Smooth muscle cell (in vitro differentiated cells): ENCODE measurements around the gene FAR2. TPM values are rescaled to one million over a fixed set of nuclear protein-coding genes. Genes with fewer than 3 reads are reported as not detected.

ENCODE experiments used
- DNase-seq: peaks from one replicate; lab custom pipeline; 2025; ENCODE audit not compliant: unreplicated experiment; lab: John Stamatoyannopoulos, UW
- H2AFZ ChIP-seq: fragments of 200-600 bp; sonication (generic); 2 replicates; pipeline ENCODE4 v1.6.0; 2016; ENCODE audit warnings: antibody characterized with exemption, low read depth, mild to moderate bottlenecking
- H3F3A ChIP-seq: fragments of 200-600 bp; sonication (generic); 2 replicates; pipeline ENCODE4 v1.6.0; 2017; ENCODE audit warnings: antibody characterized with exemption, low read depth
- H3K27ac ChIP-seq: fragments of 200-600 bp; sonication (generic); 2 replicates; pipeline ENCODE4 v1.5.1; 2016; ENCODE audit warnings: low read depth, mild to moderate bottlenecking
- H3K27me3 ChIP-seq: fragments of 200-600 bp; sonication (generic); 2 replicates; pipeline ENCODE4 v1.6.1; 2016; ENCODE audit warnings: low read depth, mild to moderate bottlenecking
- H3K36me3 ChIP-seq: fragments of 200-600 bp; sonication (generic); 2 replicates; pipeline ENCODE4 v1.5.1; 2016; ENCODE audit warnings: low read depth
- H3K4me1 ChIP-seq: fragments of 200-600 bp; sonication (generic); 2 replicates; pipeline ENCODE4 v1.5.1; 2016; ENCODE audit warnings: low read depth
- H3K4me2 ChIP-seq: fragments of 200-600 bp; sonication (generic); 2 replicates; pipeline ENCODE4 v1.6.0; 2016; ENCODE audit warnings: mild to moderate bottlenecking
- H3K4me3 ChIP-seq: fragments of 200-600 bp; sonication (generic); 2 replicates; pipeline ENCODE4 v1.5.1; 2016; ENCODE audit warnings: mild to moderate bottlenecking
- H3K79me2 ChIP-seq: fragments of 200-600 bp; sonication (generic); 2 replicates; pipeline ENCODE4 v1.6.0; 2016; ENCODE audit warnings: low read depth, mild to moderate bottlenecking
- H3K9ac ChIP-seq: fragments of 200-600 bp; sonication (generic); 2 replicates; pipeline ENCODE4 v1.6.0; 2016; ENCODE audit warnings: low read depth
- H3K9me3 ChIP-seq: fragments of 200-600 bp; sonication (generic); replicated peaks from 2 replicates; pipeline ENCODE4 v1.5.1; 2016; ENCODE audit warnings: low read depth
- H4K20me1 ChIP-seq: fragments of 200-600 bp; sonication (generic); 2 replicates; pipeline ENCODE4 v1.6.0; 2016; ENCODE audit warnings: low read depth
- WGBS: methylation state at CpG from one replicate; pipeline ENCODE4 v1.1.7; 2016; ENCODE audit warnings: low lambda C conversion rate; 5-methylcytosine and 5-hydroxymethylcytosine counted together
- polyA plus RNA-seq: library from polyadenylated mRNA; unstranded; fragments of >200 nt; fragmentation: Nextera tagmentation; extraction: Ambion mirVana; gene quantifications from 2 replicates; pipeline ENCODE4 v1.2.1, GENCODE V29; 2016
- total RNA-seq: library from RNA; depleted of rRNA; stranded (reverse); fragments of >200 nt; gene quantifications from 2 replicates; pipeline ENCODE4 v1.2.3, GENCODE V29; 2014
- TF ChIP-seq, protein P1 (sequence below): fragments of 200-600 bp; sonication (generic); IDR thresholded peaks from 2 replicates; pipeline ENCODE4 v1.5.1; 2017; ENCODE audit warnings: borderline replicate concordance, mild to moderate bottlenecking, antibody characterized with exemption; ENCODE audit not compliant: insufficient read depth, poor library complexity, severe bottlenecking

The FAR2 gene
- total and polyA plus RNA-seq, 2 experiments from 2014 or later: 1.5 to 8.5 TPM

DNA sequence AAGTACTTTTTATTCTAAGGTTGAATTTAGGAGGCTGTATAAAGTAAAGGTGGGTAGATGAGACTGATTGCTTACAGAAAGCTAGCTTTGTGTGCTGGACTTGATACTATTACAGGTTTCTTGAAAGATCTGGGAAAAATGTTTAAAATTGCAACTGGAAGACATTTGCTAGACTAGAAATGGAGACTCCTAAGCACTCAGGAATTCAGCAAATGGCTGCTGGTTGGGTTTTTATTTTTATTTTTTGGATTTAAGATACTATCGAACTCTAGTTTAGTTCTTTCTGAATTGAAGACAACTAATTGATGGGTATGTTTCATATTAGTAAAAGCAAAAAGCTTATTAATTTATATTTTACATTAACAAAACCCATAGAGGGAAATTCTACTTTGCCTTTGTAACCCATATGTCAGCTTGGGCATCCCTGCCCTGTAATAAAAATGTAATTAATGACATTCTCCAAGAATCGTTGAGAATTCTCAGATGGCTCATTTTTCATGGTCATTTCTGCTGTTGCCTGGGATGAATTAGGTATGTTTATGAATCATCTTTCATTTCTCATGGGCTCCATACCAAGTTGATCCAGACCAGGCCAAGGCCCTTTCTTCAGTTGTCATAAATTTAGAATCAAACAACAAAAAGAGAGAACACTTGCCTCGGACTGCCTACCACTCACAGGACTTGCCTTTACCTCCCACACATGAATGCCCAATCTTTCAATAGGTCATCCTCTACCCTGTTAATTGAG is 129.8 kb downstream of the FAR2 start:
- H3K4me2 ChIP-seq: no peak overlapping the region
- no peaks in the 10 kb centered on the region for H3K9me3 ChIP-seq
- no peak overlapping the region for H3K9ac ChIP-seq
- H3K27ac ChIP-seq: peak overlapping the region; percentile 29
- H3K79me2 ChIP-seq: no peaks in the 10 kb centered on the region
- no peak overlapping the region for H2AFZ ChIP-seq
- no peak for DNase-seq
- H3K4me1 ChIP-seq: no peaks in the 10 kb centered on the region
- TF ChIP-seq, protein P1, sequence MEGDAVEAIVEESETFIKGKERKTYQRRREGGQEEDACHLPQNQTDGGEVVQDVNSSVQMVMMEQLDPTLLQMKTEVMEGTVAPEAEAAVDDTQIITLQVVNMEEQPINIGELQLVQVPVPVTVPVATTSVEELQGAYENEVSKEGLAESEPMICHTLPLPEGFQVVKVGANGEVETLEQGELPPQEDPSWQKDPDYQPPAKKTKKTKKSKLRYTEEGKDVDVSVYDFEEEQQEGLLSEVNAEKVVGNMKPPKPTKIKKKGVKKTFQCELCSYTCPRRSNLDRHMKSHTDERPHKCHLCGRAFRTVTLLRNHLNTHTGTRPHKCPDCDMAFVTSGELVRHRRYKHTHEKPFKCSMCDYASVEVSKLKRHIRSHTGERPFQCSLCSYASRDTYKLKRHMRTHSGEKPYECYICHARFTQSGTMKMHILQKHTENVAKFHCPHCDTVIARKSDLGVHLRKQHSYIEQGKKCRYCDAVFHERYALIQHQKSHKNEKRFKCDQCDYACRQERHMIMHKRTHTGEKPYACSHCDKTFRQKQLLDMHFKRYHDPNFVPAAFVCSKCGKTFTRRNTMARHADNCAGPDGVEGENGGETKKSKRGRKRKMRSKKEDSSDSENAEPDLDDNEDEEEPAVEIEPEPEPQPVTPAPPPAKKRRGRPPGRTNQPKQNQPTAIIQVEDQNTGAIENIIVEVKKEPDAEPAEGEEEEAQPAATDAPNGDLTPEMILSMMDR: no peak
- no peaks in the 10 kb centered on the region for H3K36me3 ChIP-seq
- H3F3A ChIP-seq: peaks cover 9% of the 10 kb centered on the region
- no peaks in the 10 kb centered on the region for H3K27me3 ChIP-seq
- WGBS: 83% methylated on average over 3 of the region's 3 CpGs
- H3K4me3 ChIP-seq: no peak overlapping the region
- H4K20me1 ChIP-seq: no peaks in the 10 kb centered on the region

- Histone ChIP-seq H3K4me1 (no peaks in the 10 kb centered on the region), H3K27me3 (no peaks in the 10 kb centered on the region), H2AFZ (no peak overlapping the region), H3K27ac (no peak overlapping the region), H3K4me2 (no peak overlapping the region), H4K20me1 (no peaks in the 10 kb centered on the region), H3F3A (peaks cover 9% of the 10 kb centered on the region), H3K4me3 (no peak overlapping the region), H3K36me3 (no peaks in the 10 kb centered on the region), H3K79me2 (no peaks in the 10 kb centered on the region), H3K9ac (no peak overlapping the region), H3K9me3 (no peaks in the 10 kb centered on the region)
- 94% methylated on average over 5 of the region's 5 CpGs for WGBS
- TF ChIP-seq, protein P1: no peak
- DNase-seq: no peak
These were observed 132.4 kb downstream of the FAR2 start for GRCh38 chr12:29281371-29282005.

- Histone ChIP-seq H3K36me3 (no peaks in the 10 kb centered on the region), H4K20me1 (no peaks in the 10 kb centered on the region), H2AFZ (no peak overlapping the region), H3K9ac (no peak overlapping the region), H3K27ac (peak overlapping the region; percentile 88), H3K4me3 (no peak overlapping the region), H3K27me3 (no peaks in the 10 kb centered on the region), H3K4me2 (no peak overlapping the region), H3K4me1 (no peaks in the 10 kb centered on the region), H3K79me2 (no peaks in the 10 kb centered on the region), H3F3A (peaks cover 4% of the 10 kb centered on the region), H3K9me3 (no peaks in the 10 kb centered on the region)
- TF ChIP-seq, protein P1: no peak
- WGBS: 51% methylated on average over 2 of the region's 2 CpGs
- no peak for DNase-seq
These were observed 133.1 kb downstream of the FAR2 start for GRCh38 chr12:29282031-29282816.
